Fibroblast of skin of left quadriceps (primary cell): ENCODE data around the gene CD34.

Experiments used
- DNase-seq, 2 experiments: peaks; one replicate each; pipeline ENCODE4 v3.0.0-alpha.2; 2013; ENCODE audit warnings: low read depth in 2 of 2

Gene CD34

GRCh38 chr1:207833381-207833780, 77.5 kb downstream of the CD34 start:
- DNase-seq = no peak

- DNase-seq = no peak
These were observed 78.1 kb downstream of the CD34 start for GRCh38 chr1:207832796-207833195.

- DNase-seq = no peak
These were observed 79.2 kb downstream of the CD34 start for GRCh38 chr1:207831517-207832327.
